Measurements from ENCODE around the gene DCAF17.

DNA sequence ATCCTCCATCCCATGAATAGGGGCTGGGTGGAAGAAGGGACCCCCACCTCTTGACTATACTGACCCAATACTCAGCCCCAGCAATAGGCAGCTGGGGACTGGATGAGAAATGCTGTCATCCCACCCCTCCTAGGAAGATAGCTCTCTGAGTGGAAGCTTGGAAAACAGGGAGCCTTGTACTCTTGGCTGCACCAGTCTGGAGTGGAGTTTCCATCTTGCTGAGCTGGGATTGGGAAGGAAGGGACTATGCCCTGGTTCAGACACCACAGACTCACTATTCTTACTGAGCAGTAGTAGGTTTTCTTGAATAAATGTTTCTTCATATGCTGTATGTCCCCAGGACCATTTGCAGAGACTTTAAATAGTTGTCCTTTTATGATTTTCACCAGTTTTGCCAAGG lies 7.4 kb downstream of the DCAF17 start:
- no peak for TF ChIP-seq POLR2A (IDR thresholded peaks at IDR 0.05; ENCODE audit: low read depth, low read length)
- TF ChIP-seq SPI1 (IDR thresholded peaks at IDR 0.05; ENCODE audit: low read depth, low read length): no peak
